ENCODE results near the gene TTLL10. TPM values are rescaled to one million over a fixed set of nuclear protein-coding genes. Genes with fewer than 3 reads are reported as not detected.
A peak's percentile ranks its signal among the peaks of the same experiment; 100 is the strongest.

TTLL10 gene
- total and polyA plus RNA-seq, 2 of the 8 experiments (the other 6 are each of a cell fraction or from before 2014, with no cell fraction given) = 1.1 to 1.7 TPM

DNA sequence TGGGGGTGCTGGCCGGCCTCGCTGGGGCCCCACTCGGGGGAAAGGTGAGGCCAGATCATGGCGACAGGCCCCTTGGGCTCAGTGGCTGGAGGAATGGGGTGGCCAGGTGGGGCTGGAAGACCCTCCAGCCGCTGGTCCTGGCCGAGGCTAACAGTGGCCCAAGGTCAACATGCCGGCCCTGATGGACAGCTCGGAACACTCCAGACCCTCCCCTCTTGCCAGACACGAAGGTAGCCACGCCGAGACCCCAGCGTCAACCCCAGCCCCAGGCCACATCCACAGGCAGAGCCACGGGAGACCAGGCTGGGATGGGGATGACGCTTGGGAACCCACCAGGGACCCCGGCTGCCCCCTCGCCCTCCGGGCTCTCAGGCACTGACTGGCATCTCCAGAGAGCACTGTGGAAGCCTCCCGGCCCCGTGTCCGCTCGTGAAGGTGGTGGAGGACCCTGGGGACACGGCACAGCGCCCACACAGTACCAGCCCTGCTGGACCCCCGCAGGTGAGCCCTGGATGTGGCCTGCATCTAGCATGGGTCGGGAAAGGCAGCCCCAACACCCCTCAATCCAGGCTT lies 73.7 kb downstream of the TTLL10 start (continued):
- TF ChIP-seq, protein P1, sequence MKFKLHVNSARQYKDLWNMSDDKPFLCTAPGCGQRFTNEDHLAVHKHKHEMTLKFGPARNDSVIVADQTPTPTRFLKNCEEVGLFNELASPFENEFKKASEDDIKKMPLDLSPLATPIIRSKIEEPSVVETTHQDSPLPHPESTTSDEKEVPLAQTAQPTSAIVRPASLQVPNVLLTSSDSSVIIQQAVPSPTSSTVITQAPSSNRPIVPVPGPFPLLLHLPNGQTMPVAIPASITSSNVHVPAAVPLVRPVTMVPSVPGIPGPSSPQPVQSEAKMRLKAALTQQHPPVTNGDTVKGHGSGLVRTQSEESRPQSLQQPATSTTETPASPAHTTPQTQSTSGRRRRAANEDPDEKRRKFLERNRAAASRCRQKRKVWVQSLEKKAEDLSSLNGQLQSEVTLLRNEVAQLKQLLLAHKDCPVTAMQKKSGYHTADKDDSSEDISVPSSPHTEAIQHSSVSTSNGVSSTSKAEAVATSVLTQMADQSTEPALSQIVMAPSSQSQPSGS (IDR thresholded peaks at IDR 0.05; ENCODE audit: low read length) = no peak
- TF ChIP-seq NRF1 (IDR thresholded peaks at IDR 0.05; ENCODE audit: low read depth, low read length) (no peak), CBX5 (IDR thresholded peaks at IDR 0.05; ENCODE audit: low read depth, low read length) (no peak), ASH2L (IDR thresholded peaks at IDR 0.05; ENCODE audit: low read length) (no peak)

MicroRNAs encoded within 50 kb of the gene (microRNA counts, 767-probe panel; counts per million panel counts)
- microRNA hsa-miR-200a-3p (879 counts per million, percentile 95 among the panel's probes with 10 or more counts), microRNA hsa-miR-200b-3p (879 counts per million, percentile 95 among the panel's probes with 10 or more counts), microRNA hsa-miR-429 (879 counts per million, percentile 95 among the panel's probes with 10 or more counts)

Small RNA genes within 50 kb of the gene (microRNA-seq; reads per million reads assigned to microRNA genes)
- gene MIR200A (ENCODE audit: borderline microRNAs expressed in 2 of 2, borderline number of aligned reads in 2 of 2, borderline replicate concordance in 1 of 2) = 31.7 to 33.3 reads per million in 2 experiments
- 128 to 269 reads per million in 2 experiments for gene MIR200B (ENCODE audit: borderline microRNAs expressed in 2 of 2, borderline number of aligned reads in 2 of 2, borderline replicate concordance in 1 of 2)
- 60.7 to 79.8 reads per million in 2 experiments for gene MIR429 (ENCODE audit: borderline microRNAs expressed in 2 of 2, borderline number of aligned reads in 2 of 2, borderline replicate concordance in 1 of 2)

Small RNA genes within 50 kb of the gene (small RNA-seq; reads per million reads assigned to genes)
- gene MIR200A (ENCODE audit: insufficient read depth) (64.1 reads per million, percentile 97 among the genes with 10 or more reads in this experiment), gene MIR200B (ENCODE audit: insufficient read depth) (1,875 reads per million, percentile 99 among the genes with 10 or more reads in this experiment), gene MIR429 (ENCODE audit: insufficient read depth) (245 reads per million, percentile 98 among the genes with 10 or more reads in this experiment)

Other genes with a start within 250 kb of the TTLL10 start
- 0.25 and 0.30 TPM in 2 replicates for gene SAMD11, start 250.0 kb upstream of the TTLL10 start, total RNA-seq (2021; fragmentation: NEBNext Ultra II Directional; extraction: Animal tissue kit (Norgen Biotek cat#: 25700))
- gene SAMD11, start 250.0 kb upstream of the TTLL10 start, polyA plus RNA-seq (2011; rRNA removed) = 0.18 and 0.66 TPM in 2 replicates
- gene NOC2L, start 214.6 kb upstream of the TTLL10 start, total RNA-seq (2021; fragmentation: NEBNext Ultra II Directional; extraction: Animal tissue kit (Norgen Biotek cat#: 25700)) = 130 TPM in 2 replicates
- 74.7 and 115 TPM in 2 replicates for gene NOC2L, start 214.6 kb upstream of the TTLL10 start, polyA plus RNA-seq (2011; rRNA removed)
- 30.1 and 32.6 TPM in 2 replicates for gene KLHL17, start 213.3 kb upstream of the TTLL10 start, total RNA-seq (2021; fragmentation: NEBNext Ultra II Directional; extraction: Animal tissue kit (Norgen Biotek cat#: 25700))
- 36.1 and 62.3 TPM in 2 replicates for gene KLHL17, start 213.3 kb upstream of the TTLL10 start, polyA plus RNA-seq (2011; rRNA removed)
- 1.5 TPM in 2 replicates for gene PLEKHN1, start 207.4 kb upstream of the TTLL10 start, total RNA-seq (2021; fragmentation: NEBNext Ultra II Directional; extraction: Animal tissue kit (Norgen Biotek cat#: 25700))
- gene PLEKHN1, start 207.4 kb upstream of the TTLL10 start, polyA plus RNA-seq (2011; rRNA removed) = 0.39 and 1.2 TPM in 2 replicates
- not detected in 2 replicates for gene PERM1, start 191.8 kb upstream of the TTLL10 start, total RNA-seq (2021; fragmentation: NEBNext Ultra II Directional; extraction: Animal tissue kit (Norgen Biotek cat#: 25700))
- gene PERM1, start 191.8 kb upstream of the TTLL10 start, polyA plus RNA-seq (2011; rRNA removed) = not detected in 2 replicates
- 1.2 and 2.8 TPM in 2 replicates for gene HES4, start 173.8 kb upstream of the TTLL10 start, total RNA-seq (2021; fragmentation: NEBNext Ultra II Directional; extraction: Animal tissue kit (Norgen Biotek cat#: 25700))
- 3.5 and 12.8 TPM in 2 replicates for gene HES4, start 173.8 kb upstream of the TTLL10 start, polyA plus RNA-seq (2011; rRNA removed)
- gene ISG15, start 160.4 kb upstream of the TTLL10 start, total RNA-seq (2021; fragmentation: NEBNext Ultra II Directional; extraction: Animal tissue kit (Norgen Biotek cat#: 25700)) = 27.7 and 29.3 TPM in 2 replicates
- 121 and 123 TPM in 2 replicates for gene ISG15, start 160.4 kb upstream of the TTLL10 start, polyA plus RNA-seq (2011; rRNA removed)
- 155 and 162 TPM in 2 replicates for gene AGRN, start 153.8 kb upstream of the TTLL10 start, total RNA-seq (2021; fragmentation: NEBNext Ultra II Directional; extraction: Animal tissue kit (Norgen Biotek cat#: 25700))
- gene AGRN, start 153.8 kb upstream of the TTLL10 start, polyA plus RNA-seq (2011; rRNA removed) = 52.3 and 104 TPM in 2 replicates
- gene RNF223, start 99.6 kb upstream of the TTLL10 start, total RNA-seq (2021; fragmentation: NEBNext Ultra II Directional; extraction: Animal tissue kit (Norgen Biotek cat#: 25700)) = not detected in 2 replicates
- gene RNF223, start 99.6 kb upstream of the TTLL10 start, polyA plus RNA-seq (2011; rRNA removed) = not detected in 2 replicates
- gene C1orf159, start 57.8 kb upstream of the TTLL10 start, total RNA-seq (2021; fragmentation: NEBNext Ultra II Directional; extraction: Animal tissue kit (Norgen Biotek cat#: 25700)) = 10.9 and 12.4 TPM in 2 replicates
- 10.0 and 15.7 TPM in 2 replicates for gene C1orf159, start 57.8 kb upstream of the TTLL10 start, polyA plus RNA-seq (2011; rRNA removed)
- gene TNFRSF18, start 32.7 kb downstream of the TTLL10 start, total RNA-seq (2021; fragmentation: NEBNext Ultra II Directional; extraction: Animal tissue kit (Norgen Biotek cat#: 25700)) = 0.92 and 1.5 TPM in 2 replicates
- 2.5 and 2.7 TPM in 2 replicates for gene TNFRSF18, start 32.7 kb downstream of the TTLL10 start, polyA plus RNA-seq (2011; rRNA removed)
- gene TNFRSF4, start 40.3 kb downstream of the TTLL10 start, total RNA-seq (2021; fragmentation: NEBNext Ultra II Directional; extraction: Animal tissue kit (Norgen Biotek cat#: 25700)) = not detected in 2 replicates
- 0.06 TPM in 1 of 2 replicates, not detected in the other for gene TNFRSF4, start 40.3 kb downstream of the TTLL10 start, polyA plus RNA-seq (2011; rRNA removed)
- gene SDF4, start 58.1 kb downstream of the TTLL10 start, total RNA-seq (2021; fragmentation: NEBNext Ultra II Directional; extraction: Animal tissue kit (Norgen Biotek cat#: 25700)) = 72.2 and 75.6 TPM in 2 replicates
- gene SDF4, start 58.1 kb downstream of the TTLL10 start, polyA plus RNA-seq (2011; rRNA removed) = 45.5 and 69.8 TPM in 2 replicates
- gene B3GALT6, start 58.4 kb downstream of the TTLL10 start, total RNA-seq (2021; fragmentation: NEBNext Ultra II Directional; extraction: Animal tissue kit (Norgen Biotek cat#: 25700)) = 18.2 and 18.4 TPM in 2 replicates
- gene B3GALT6, start 58.4 kb downstream of the TTLL10 start, polyA plus RNA-seq (2011; rRNA removed) = 20.4 and 23.1 TPM in 2 replicates
- gene C1QTNF12, start 72.8 kb downstream of the TTLL10 start, total RNA-seq (2021; fragmentation: NEBNext Ultra II Directional; extraction: Animal tissue kit (Norgen Biotek cat#: 25700)) = 3.7 and 4.9 TPM in 2 replicates
- gene C1QTNF12, start 72.8 kb downstream of the TTLL10 start, polyA plus RNA-seq (2011; rRNA removed) = 2.1 and 4.8 TPM in 2 replicates
- gene UBE2J2, start 100.0 kb downstream of the TTLL10 start, total RNA-seq (2021; fragmentation: NEBNext Ultra II Directional; extraction: Animal tissue kit (Norgen Biotek cat#: 25700)) = 67.2 and 67.9 TPM in 2 replicates
- 33.6 and 47.3 TPM in 2 replicates for gene UBE2J2, start 100.0 kb downstream of the TTLL10 start, polyA plus RNA-seq (2011; rRNA removed)
- 0.90 and 1.2 TPM in 2 replicates for gene SCNN1D, start 106.6 kb downstream of the TTLL10 start, total RNA-seq (2021; fragmentation: NEBNext Ultra II Directional; extraction: Animal tissue kit (Norgen Biotek cat#: 25700))
- gene SCNN1D, start 106.6 kb downstream of the TTLL10 start, polyA plus RNA-seq (2011; rRNA removed) = 2.5 and 4.1 TPM in 2 replicates
- 26.5 and 28.3 TPM in 2 replicates for gene ACAP3, start 134.1 kb downstream of the TTLL10 start, total RNA-seq (2021; fragmentation: NEBNext Ultra II Directional; extraction: Animal tissue kit (Norgen Biotek cat#: 25700))
- gene ACAP3, start 134.1 kb downstream of the TTLL10 start, polyA plus RNA-seq (2011; rRNA removed) = 14.8 and 30.0 TPM in 2 replicates
- gene PUSL1, start 134.7 kb downstream of the TTLL10 start, total RNA-seq (2021; fragmentation: NEBNext Ultra II Directional; extraction: Animal tissue kit (Norgen Biotek cat#: 25700)) = 38.8 and 40.1 TPM in 2 replicates
- gene PUSL1, start 134.7 kb downstream of the TTLL10 start, polyA plus RNA-seq (2011; rRNA removed) = 87.4 and 108 TPM in 2 replicates
- 113 and 116 TPM in 2 replicates for gene INTS11, start 150.8 kb downstream of the TTLL10 start, total RNA-seq (2021; fragmentation: NEBNext Ultra II Directional; extraction: Animal tissue kit (Norgen Biotek cat#: 25700))
- 243 and 324 TPM in 2 replicates for gene INTS11, start 150.8 kb downstream of the TTLL10 start, polyA plus RNA-seq (2011; rRNA removed)
- 10.6 and 13.3 TPM in 2 replicates for gene CPTP, start 150.9 kb downstream of the TTLL10 start, total RNA-seq (2021; fragmentation: NEBNext Ultra II Directional; extraction: Animal tissue kit (Norgen Biotek cat#: 25700))
- 8.1 and 13.4 TPM in 2 replicates for gene CPTP, start 150.9 kb downstream of the TTLL10 start, polyA plus RNA-seq (2011; rRNA removed)
- 0.11 and 0.19 TPM in 2 replicates for gene TAS1R3, start 157.4 kb downstream of the TTLL10 start, total RNA-seq (2021; fragmentation: NEBNext Ultra II Directional; extraction: Animal tissue kit (Norgen Biotek cat#: 25700))
- 0.03 and 0.16 TPM in 2 replicates for gene TAS1R3, start 157.4 kb downstream of the TTLL10 start, polyA plus RNA-seq (2011; rRNA removed)
- 56.0 and 58.9 TPM in 2 replicates for gene DVL1, start 175.5 kb downstream of the TTLL10 start, total RNA-seq (2021; fragmentation: NEBNext Ultra II Directional; extraction: Animal tissue kit (Norgen Biotek cat#: 25700))
- 39.4 and 59.8 TPM in 2 replicates for gene DVL1, start 175.5 kb downstream of the TTLL10 start, polyA plus RNA-seq (2011; rRNA removed)
- gene MXRA8, start 184.7 kb downstream of the TTLL10 start, total RNA-seq (2021; fragmentation: NEBNext Ultra II Directional; extraction: Animal tissue kit (Norgen Biotek cat#: 25700)) = 10.0 and 10.5 TPM in 2 replicates
- 17.2 and 35.4 TPM in 2 replicates for gene MXRA8, start 184.7 kb downstream of the TTLL10 start, polyA plus RNA-seq (2011; rRNA removed)
- 194 TPM in 2 replicates for gene AURKAIP1, start 201.3 kb downstream of the TTLL10 start, total RNA-seq (2021; fragmentation: NEBNext Ultra II Directional; extraction: Animal tissue kit (Norgen Biotek cat#: 25700))
- gene AURKAIP1, start 201.3 kb downstream of the TTLL10 start, polyA plus RNA-seq (2011; rRNA removed) = 87.8 and 138 TPM in 2 replicates
- 120 TPM in 2 replicates for gene CCNL2, start 225.5 kb downstream of the TTLL10 start, total RNA-seq (2021; fragmentation: NEBNext Ultra II Directional; extraction: Animal tissue kit (Norgen Biotek cat#: 25700))
- 79.8 and 121 TPM in 2 replicates for gene CCNL2, start 225.5 kb downstream of the TTLL10 start, polyA plus RNA-seq (2011; rRNA removed)
- 126 and 130 TPM in 2 replicates for gene MRPL20, start 233.4 kb downstream of the TTLL10 start, total RNA-seq (2021; fragmentation: NEBNext Ultra II Directional; extraction: Animal tissue kit (Norgen Biotek cat#: 25700))
- 138 and 151 TPM in 2 replicates for gene MRPL20, start 233.4 kb downstream of the TTLL10 start, polyA plus RNA-seq (2011; rRNA removed)
- 1.8 and 2.2 TPM in 2 replicates for gene ANKRD65, start 247.4 kb downstream of the TTLL10 start, total RNA-seq (2021; fragmentation: NEBNext Ultra II Directional; extraction: Animal tissue kit (Norgen Biotek cat#: 25700))
- 1.7 and 2.0 TPM in 2 replicates for gene ANKRD65, start 247.4 kb downstream of the TTLL10 start, polyA plus RNA-seq (2011; rRNA removed)

Measured in H1 (cell line).